Islet of Langerhans (tissue), 1 donor: ENCODE results near the gene AK4.
"Not testable (repeated sequence)": the region's sequence is repeated elsewhere in the genome, so short reads cannot be mapped to it uniquely, and the experiment has no call there.

ENCODE experiments used
- FAIRE-seq: peaks from one replicate; lab custom pipeline; 2011; peaks lifted over from hg19 to GRCh38; lab: Jason Lieb, UNC

AK4 gene

GRCh38 chr1:65214340-65215027, 66.5 kb downstream of the AK4 start:
- FAIRE-seq, result no peak

GRCh38 chr1:65216989-65217388, 69.0 kb downstream of the AK4 start:
- FAIRE-seq, result no peak

GRCh38 chr1:65221638-65222339, 73.8 kb downstream of the AK4 start:
- no peak for FAIRE-seq

GRCh38 chr1:65222340-65222940, 74.4 kb downstream of the AK4 start:
- FAIRE-seq, result no peak

- FAIRE-seq, result no peak
Measured at GRCh38 chr1:65224681-65225091, 76.7 kb downstream of the AK4 start.

GRCh38 chr1:65225179-65225578, 77.2 kb downstream of the AK4 start:
- no peak for FAIRE-seq

- no peak for FAIRE-seq
Measured at GRCh38 chr1:65229201-65229600, 81.2 kb downstream of the AK4 start.

- FAIRE-seq, result no peak
Measured at GRCh38 chr1:65229754-65230339, 81.8 kb downstream of the AK4 start.

GRCh38 chr1:65230731-65231481, 82.9 kb downstream of the AK4 start:
- no peak for FAIRE-seq

GRCh38 chr1:65231718-65232330, 83.8 kb downstream of the AK4 start:
- FAIRE-seq, result no peak

- FAIRE-seq, result no peak
Measured at GRCh38 chr1:65232461-65232990, 84.5 kb downstream of the AK4 start.

GRCh38 chr1:65233782-65234181, 85.8 kb downstream of the AK4 start:
- FAIRE-seq, result no peak

- peak; percentile 86 for FAIRE-seq
Measured at GRCh38 chr1:65235867-65236805, 88.1 kb downstream of the AK4 start.

- not testable (repeated sequence) for FAIRE-seq
Measured at GRCh38 chr1:65237088-65237487, 89.1 kb downstream of the AK4 start.

GRCh38 chr1:65237503-65237902, 89.5 kb downstream of the AK4 start:
- FAIRE-seq, result no peak

- no peak for FAIRE-seq
Measured at GRCh38 chr1:65238010-65238409, 90.0 kb downstream of the AK4 start.

- FAIRE-seq, result no peak
Measured at GRCh38 chr1:65243491-65243890, 95.5 kb downstream of the AK4 start.

- FAIRE-seq, result no peak
Measured at GRCh38 chr1:65245295-65245694, 97.3 kb downstream of the AK4 start.

GRCh38 chr1:65247419-65248359, 99.7 kb downstream of the AK4 start:
- no peak for FAIRE-seq
